ENCODE measurements around the gene GNAI3. TPM values are rescaled to one million over a fixed set of nuclear protein-coding genes. Genes with fewer than 3 reads are reported as not detected.
A peak's percentile ranks its signal among the peaks of the same experiment; 100 is the strongest.

GNAI3 gene
- total and polyA plus RNA-seq, 2 of the 13 experiments (the other 11 are each of a cell fraction or from before 2014, with no cell fraction given) = 4.3 to 9.0 TPM

- intact Hi-C loops (cut with micrococcal nuclease; ENCODE audit: unreplicated experiment) = loop anchor here (5.0 kb wide), 1 partner anchor 116 kb away; no protein-coding TSS in a partner anchor
- peak; percentile 57; the same call in 1 of the 2 replicates for TF ChIP-seq ARID5B (CRISPR knock-in tag; IDR thresholded peaks at IDR 0.05)
- TF ChIP-seq ZSCAN29 (CRISPR knock-in tag; conservative IDR thresholded peaks at IDR 0.05) = 0 out of 2 replicates have a peak, but pooled peaks have one; percentile 51
- no peak for TF ChIP-seq ZNF569 (CRISPR knock-in tag; IDR thresholded peaks at IDR 0.05; ENCODE audit: borderline replicate concordance)
- TF ChIP-seq DPF2 (CRISPR knock-in tag; IDR thresholded peaks at IDR 0.05; ENCODE audit: borderline replicate concordance, low read depth) = 0 out of 2 replicates have a peak, but pooled peaks have one; percentile 29
- no peak for TF ChIP-seq RBM39 (IDR thresholded peaks at IDR 0.05; ENCODE audit: low read depth, low read length, poor library complexity, severe bottlenecking)
- TF ChIP-seq ZBTB10 (CRISPR knock-in tag; IDR thresholded peaks at IDR 0.05; ENCODE audit: borderline replicate concordance) = no peak
- peak; percentile 65; the same call in 1 of the 2 replicates for TF ChIP-seq ZNF263 (CRISPR knock-in tag; IDR thresholded peaks at IDR 0.05)
- TF ChIP-seq AFF4 (CRISPR knock-in tag; IDR thresholded peaks at IDR 0.05) = no peak
- peak; percentile 76; the same call in 1 of the 2 replicates for TF ChIP-seq NR2C2 (CRISPR knock-in tag; IDR thresholded peaks at IDR 0.05; ENCODE audit: borderline replicate concordance)
- peak; percentile 84 for TF ChIP-seq KDM2A (CRISPR knock-in tag; IDR thresholded peaks at IDR 0.05; ENCODE audit: borderline replicate concordance, low read depth)
Observed at GRCh38 chr1:109655615-109656519, 107.5 kb downstream of the GNAI3 start, which contains the start of gene GSTM4. Gene GSTM4 (plus strand): TSS chr1:109656099. CDS start chr1:109656390, 291 bp downstream.

More at GRCh38 chr1:109655615-109656519, 107.5 kb downstream of the GNAI3 start, which contains the start of gene GSTM4:
- H3K4me2 ChIP-seq (ENCODE audit: low read depth, low read length) = peak within 1 kb of the TSS; percentile 99
- peak within 1 kb of the TSS; percentile 59 for H2AFZ ChIP-seq (ENCODE audit: low read length)
- DNase-seq (ENCODE audit: low spot score) (peak; percentile 59), ATAC-seq (peak; percentile 97), FAIRE-seq (peak; percentile 42)
- POLR2A ChIA-PET = interaction anchor here (0.7 to 2.2 kb wide), 9 partner anchors 12 to 379 kb away, joined by 3 to 12 read pairs (median 3); partner anchors contain the start of genes EPS8L3, GNAI3, GSTM2 and STRIP1
- no peaks in the 10 kb centered on the region for H4K20me1 ChIP-seq (ENCODE audit: insufficient read depth, low read length)
- TSS peak; percentile 82 for BruUV-seq (replicated peaks)
- CTCF ChIA-PET (ENCODE audit: low intra/inter-chr PET ratio, low total read pairs) = no interaction called here
- H3K9ac ChIP-seq (ENCODE audit: insufficient read depth, low read depth, low read length) = peak within 1 kb of the TSS; percentile 75
- no peaks in the 10 kb centered on the region for H3K9me3 ChIP-seq (ENCODE audit: low read length)
- H3K4me3 ChIP-seq (replicated peaks in 1 of 3; ENCODE audit: insufficient read depth in 1 of 3, low read depth in 2 of 3, low read length in 3 of 3) = peak within 1 kb of the TSS; percentile 83 to 88 (median 86)
- H3K36me3 ChIP-seq (replicated peaks in 1 of 2; ENCODE audit: control insufficient read depth in 1 of 2, insufficient read depth in 2 of 2, low read length in 2 of 2) = no peaks in the 10 kb centered on the region; a peak in 1 of 5 replicates
- 0 out of 5 replicates have a peak, but pooled peaks cover 0 to 4% of the 10 kb centered on the region in 2 experiments for H3K27me3 ChIP-seq (ENCODE audit: control insufficient read depth in 1 of 2, insufficient read depth in 2 of 2, low read length in 2 of 2)
- peaks cover 35% of the 10 kb centered on the region for H3K4me1 ChIP-seq (ENCODE audit: insufficient read depth, low read length)
- H3K79me2 ChIP-seq (ENCODE audit: insufficient read depth, low read length) = no peaks in the 10 kb centered on the region
- WGBS (ENCODE audit: low lambda C conversion rate) = under 1% methylated on average over 22 of the region's 54 CpGs
- in situ Hi-C loops (cut with HindIII; ENCODE audit: extremely low pct_ligation_motif_present, low pct_unique_long_range_greater_than_20kb) = no loop called here
- H3K27ac ChIP-seq (ENCODE audit: extremely low read length, insufficient read depth, low read length) = peak within 1 kb of the TSS; percentile 59
